GM10847 (cell line): ENCODE results near the gene ARMC12.

Source experiments
- POLR2A ChIP-seq: IDR thresholded peaks from 2 replicates; pipeline ENCODE4 v1.6.1; 2011; ENCODE audit not compliant: insufficient read length; ENCODE audit errors: extremely low read depth

ARMC12 gene

GRCh38 chr6:35780719-35781118 lies 43.9 kb downstream of the ARMC12 start, which contains the start of gene CLPSL1:
TSS of gene CLPSL1 (plus strand) at chr6:35781019. CDS start at chr6:35781111, 92 bp downstream.
- TF ChIP-seq POLR2A, result no peak

GRCh38 chr6:35781290-35781689 lies 44.5 kb downstream of the ARMC12 start:
- no peak for TF ChIP-seq POLR2A

- no peak for TF ChIP-seq POLR2A
These were observed 45.6 kb downstream of the ARMC12 start for GRCh38 chr6:35782424-35782823.

- no peak for TF ChIP-seq POLR2A
These were observed 47.4 kb downstream of the ARMC12 start for GRCh38 chr6:35784200-35784599.

GRCh38 chr6:35786272-35786671 lies 49.4 kb downstream of the ARMC12 start:
- TF ChIP-seq POLR2A, result no peak

- TF ChIP-seq POLR2A, result no peak
These were observed 50.0 kb downstream of the ARMC12 start for GRCh38 chr6:35786810-35787209.

GRCh38 chr6:35787266-35788218 lies 50.7 kb downstream of the ARMC12 start:
- TF ChIP-seq POLR2A, result no peak

- no peak for TF ChIP-seq POLR2A
These were observed 51.7 kb downstream of the ARMC12 start for GRCh38 chr6:35788423-35788982.

GRCh38 chr6:35790683-35791082 lies 53.9 kb downstream of the ARMC12 start:
- TF ChIP-seq POLR2A, result no peak

- TF ChIP-seq POLR2A, result no peak
These were observed 58.0 kb downstream of the ARMC12 start for GRCh38 chr6:35794536-35795452.

GRCh38 chr6:35795453-35796071 lies 58.7 kb downstream of the ARMC12 start:
- no peak for TF ChIP-seq POLR2A

GRCh38 chr6:35796236-35796635 lies 59.4 kb downstream of the ARMC12 start:
- no peak for TF ChIP-seq POLR2A

GRCh38 chr6:35797837-35798526 lies 61.1 kb downstream of the ARMC12 start:
- no peak for TF ChIP-seq POLR2A
